MM.1S (cell line): ENCODE results near the gene HDAC3.

Experiments
- CTCF ChIP-seq: fragments of 300-600 bp; sonication (generic); IDR thresholded peaks from 2 replicates; pipeline ENCODE4 v1.5.1; 2016; ENCODE audit warnings: antibody characterized with exemption, low read length, mixed read lengths
- EZH2phosphoT487 ChIP-seq: fragments of 300-600 bp; sonication (generic); IDR thresholded peaks from 2 replicates; pipeline ENCODE4 v1.6.1; 2018; ENCODE audit warnings: antibody characterized with exemption, low read length

- TF ChIP-seq CTCF (no peak), EZH2phosphoT487 (no peak)
Observed at GRCh38 chr5:141633871-141634561, 2.6 kb downstream of the HDAC3 start.
